ENCODE data around the gene TAF6.

Gene TAF6

DNA sequence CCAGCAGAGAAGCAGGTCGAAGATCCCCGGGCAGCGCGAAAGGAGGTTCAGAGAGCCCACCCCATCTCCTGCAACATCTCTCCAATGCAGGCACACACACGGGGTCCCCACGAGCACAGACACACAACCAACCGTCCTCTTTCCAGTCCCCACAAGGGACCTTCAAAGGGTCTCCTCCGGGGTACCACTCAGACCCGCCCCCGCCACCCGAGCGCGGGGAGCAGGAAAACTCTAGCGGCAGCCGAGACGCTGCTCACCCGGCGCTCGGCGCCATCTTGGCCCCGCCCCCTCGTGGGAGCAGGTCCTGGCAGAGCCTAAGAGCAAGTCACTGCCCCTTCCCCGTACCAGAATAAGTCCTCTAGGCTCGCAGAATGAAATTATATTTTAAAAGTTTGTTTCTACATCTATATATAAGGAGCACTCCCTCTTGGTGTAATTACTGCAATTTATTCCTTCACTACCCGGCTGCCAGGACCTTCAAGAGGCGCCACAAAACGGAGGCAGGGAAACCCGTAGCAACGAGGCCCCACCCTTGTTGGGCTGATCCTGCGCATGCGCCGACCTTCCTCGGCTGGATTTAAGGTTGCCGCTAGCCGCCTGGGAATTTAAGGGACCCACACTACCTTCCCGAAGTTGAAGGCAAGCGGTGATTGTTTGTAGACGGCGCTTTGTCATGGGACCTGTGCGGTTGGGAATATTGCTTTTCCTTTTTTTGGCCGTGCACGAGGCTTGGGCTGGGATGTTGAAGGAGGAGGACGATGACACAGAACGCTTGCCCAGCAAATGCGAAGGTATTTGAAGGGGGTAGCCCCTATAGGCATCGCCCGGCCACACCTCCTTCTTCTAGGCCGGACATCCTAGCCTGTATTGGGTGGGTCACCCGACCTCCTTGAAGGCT is at the start of gene TAF6, which contains the start of gene CNPY4:
TSS of gene TAF6 (minus strand) at position 287 of the 898 bp plus-strand sequence. CDS start 5,149 bp downstream, outside the sequence.
TSS of gene CNPY4 (plus strand) at position 563 of the 898 bp plus-strand sequence. CDS start at position 674, 111 bp downstream.
- DNase-seq, result peak; percentile 93

DNA sequence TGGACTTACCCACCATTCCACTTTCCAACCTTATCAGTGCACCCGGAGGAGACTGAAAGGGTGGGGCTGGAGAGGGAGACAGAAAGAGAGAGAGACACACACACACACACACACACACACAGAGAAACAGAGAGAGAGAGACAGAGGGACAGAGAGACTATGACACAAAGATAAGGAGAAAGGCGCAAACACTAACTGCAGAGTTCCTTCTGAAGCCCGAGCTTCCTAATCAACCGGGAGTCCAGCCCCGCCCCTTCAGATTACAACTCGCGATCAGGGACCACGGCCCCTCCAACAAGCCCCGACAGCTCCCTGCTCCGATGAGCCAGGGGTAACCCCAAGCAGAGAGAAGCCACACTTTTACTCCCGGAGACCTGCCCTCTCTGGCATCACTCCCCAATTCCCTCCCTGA is 48.8 kb upstream of the TAF6 start:
- DNase-seq, result peak; percentile 26

DNA sequence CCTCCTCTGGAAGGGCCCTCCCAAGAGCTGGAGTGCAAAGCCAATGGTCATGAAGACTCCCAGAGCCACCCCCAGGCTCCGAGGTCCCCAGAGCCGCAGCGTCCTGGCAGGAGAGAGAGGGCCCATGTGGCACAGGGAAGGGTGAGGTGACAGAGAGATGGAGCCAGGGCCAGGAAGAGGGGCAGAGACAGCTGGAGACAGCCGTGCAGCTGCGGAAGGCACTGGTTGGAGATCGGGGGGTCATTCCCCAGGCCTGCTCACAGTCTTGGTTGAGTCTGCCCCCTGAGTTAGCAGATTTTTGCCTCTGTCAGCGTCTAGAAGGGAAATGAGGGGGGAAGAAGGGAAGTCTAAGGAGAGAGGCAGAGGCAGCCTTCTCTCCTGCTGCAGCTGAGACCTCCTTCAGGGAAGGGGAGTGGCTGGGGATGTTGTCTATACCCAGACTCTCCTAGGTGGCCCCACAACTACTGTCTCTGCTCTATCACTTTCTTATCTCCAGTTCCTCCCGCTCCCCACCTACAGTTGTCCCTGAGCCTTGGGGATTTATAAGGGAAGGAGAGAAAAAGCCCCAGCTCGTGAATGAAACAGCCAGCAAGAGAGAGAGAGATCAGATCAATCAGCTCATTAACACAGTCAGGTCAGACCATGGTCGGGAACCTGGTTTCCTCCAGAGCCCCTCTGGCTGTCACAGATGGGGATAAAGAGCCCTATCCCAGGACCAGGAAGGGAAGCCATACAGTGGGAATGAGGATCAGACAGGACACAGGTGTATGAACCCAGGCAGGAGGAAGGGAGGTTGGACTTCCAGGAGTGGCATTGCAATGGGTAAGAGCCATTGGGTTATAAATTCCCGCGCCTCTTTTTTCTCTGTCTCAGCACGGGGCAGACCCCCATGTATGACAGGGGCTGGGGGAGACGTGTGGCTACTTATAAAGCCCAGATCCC is 48.1 kb upstream of the TAF6 start:
- DNase-seq, result no peak

DNA sequence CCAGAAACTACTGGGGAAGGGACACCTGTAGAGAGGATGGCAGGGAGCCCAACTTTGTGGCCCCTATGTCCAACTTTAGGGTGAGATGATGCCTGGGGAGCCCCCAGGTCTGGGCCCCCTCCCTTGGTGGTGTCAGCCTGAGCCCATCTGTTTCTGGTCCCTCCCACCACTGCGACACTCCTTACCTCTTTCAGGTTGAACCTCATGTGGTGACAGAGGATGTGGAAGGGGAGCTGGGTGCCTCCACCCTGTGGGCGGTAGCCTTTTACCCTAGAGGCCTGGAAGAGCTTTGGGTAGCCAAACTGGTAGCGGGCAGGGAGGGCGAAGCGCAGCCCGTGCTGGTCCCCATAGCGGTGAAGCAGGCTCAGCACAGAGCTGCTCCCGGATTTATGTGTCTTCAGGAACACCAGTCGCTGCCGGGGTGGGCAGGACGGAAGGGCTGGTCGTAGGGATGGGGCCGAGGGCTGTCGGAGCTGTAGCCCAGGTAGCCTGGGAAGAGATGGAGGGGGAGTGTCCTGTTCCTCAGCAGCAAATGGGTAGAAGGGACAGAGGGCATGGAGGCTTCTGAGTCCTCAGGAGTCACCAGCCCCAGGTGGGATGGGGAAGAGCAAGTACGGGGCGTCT is 47.3 kb upstream of the TAF6 start:
- no peak for DNase-seq

DNA sequence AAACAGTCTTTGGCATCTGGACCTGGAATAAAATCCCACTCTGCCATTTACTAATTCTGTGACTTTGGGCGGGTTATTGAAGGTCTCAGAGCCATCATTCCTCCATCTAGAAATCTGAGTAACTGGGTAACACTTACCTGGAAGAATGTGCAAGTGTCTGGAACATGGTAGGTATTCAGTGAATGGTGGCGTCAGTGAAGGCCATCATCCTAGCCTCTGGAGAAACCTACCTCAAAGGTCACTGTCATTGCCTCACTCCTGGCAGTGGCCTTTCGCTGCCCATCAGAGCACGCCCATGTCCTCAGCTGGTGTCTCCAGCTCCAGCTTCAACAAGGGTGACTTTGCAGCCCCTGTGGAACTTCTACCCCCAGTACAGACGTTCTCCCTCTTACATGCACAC is 44.7 kb upstream of the TAF6 start:
- no peak for DNase-seq

DNA sequence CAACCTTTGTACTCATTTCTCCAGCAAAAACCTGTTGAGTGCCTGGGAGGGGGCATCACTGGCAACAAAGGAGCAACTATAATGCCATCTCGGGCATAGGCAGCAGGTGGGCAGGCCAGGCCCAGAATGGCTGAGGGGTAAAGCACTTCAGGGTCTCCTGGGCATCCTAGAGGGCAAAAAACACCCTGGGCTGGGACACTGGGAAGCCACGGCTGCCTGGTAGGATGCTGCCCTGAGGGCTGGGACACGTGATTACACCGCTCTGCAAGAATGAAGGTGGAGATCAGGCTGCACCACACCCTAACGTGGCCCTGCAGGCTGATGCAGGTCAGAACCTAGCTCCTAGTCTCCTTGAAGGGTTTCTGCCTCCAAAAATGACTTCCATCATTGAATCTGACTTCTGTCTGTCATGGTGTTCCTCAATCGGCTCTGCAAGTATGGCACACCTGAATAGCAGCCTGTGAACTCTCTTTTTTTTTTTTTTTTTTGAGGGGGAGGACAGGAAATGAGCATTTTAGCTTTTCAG is 43.9 kb upstream of the TAF6 start:
- no peak for DNase-seq

DNA sequence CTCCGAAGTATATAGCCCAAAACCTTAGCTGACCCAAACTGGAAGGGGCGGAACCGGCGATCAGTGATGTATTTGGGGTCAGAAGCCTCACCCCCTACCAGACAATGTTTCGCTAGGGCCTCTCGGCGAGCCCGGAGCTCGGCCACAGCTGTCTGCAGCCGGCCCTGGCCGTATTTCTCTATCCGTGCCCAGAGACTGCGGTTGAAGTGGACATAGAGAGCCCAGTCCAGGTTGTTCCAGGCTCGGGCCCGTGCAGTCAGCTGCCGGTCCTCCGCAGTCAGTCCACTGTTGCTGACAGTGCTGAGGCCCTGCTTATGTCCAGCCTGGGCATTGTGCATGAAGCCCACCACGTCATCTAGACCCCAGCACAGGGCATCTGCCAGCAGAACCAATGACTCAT is 40.9 kb upstream of the TAF6 start:
- no peak for DNase-seq

DNA sequence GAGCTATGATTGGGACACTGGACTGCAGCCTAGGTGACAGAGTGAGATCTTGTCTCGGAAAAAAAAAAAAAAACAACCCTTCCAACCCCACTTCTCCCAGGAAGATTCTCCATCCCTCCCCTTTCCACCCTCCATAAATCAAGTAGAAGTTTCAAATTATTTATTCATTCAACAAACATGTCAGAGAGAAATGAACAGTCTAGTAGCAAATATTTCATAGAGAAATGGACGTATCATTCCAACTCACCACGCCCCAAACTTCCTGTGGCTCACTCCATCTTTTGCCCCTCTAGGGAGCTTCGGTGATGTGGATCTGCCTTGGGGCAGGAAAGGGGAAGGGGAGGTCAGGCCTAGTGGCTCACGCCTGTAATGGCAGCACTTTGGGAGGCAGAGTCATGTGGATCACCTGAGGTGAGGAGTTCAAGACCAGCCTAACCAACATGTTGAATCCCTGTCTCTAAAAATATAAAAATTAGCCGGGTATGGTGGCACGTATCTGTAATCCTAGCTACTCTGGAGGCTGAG is 40.0 kb upstream of the TAF6 start:
- DNase-seq, result no peak

DNA sequence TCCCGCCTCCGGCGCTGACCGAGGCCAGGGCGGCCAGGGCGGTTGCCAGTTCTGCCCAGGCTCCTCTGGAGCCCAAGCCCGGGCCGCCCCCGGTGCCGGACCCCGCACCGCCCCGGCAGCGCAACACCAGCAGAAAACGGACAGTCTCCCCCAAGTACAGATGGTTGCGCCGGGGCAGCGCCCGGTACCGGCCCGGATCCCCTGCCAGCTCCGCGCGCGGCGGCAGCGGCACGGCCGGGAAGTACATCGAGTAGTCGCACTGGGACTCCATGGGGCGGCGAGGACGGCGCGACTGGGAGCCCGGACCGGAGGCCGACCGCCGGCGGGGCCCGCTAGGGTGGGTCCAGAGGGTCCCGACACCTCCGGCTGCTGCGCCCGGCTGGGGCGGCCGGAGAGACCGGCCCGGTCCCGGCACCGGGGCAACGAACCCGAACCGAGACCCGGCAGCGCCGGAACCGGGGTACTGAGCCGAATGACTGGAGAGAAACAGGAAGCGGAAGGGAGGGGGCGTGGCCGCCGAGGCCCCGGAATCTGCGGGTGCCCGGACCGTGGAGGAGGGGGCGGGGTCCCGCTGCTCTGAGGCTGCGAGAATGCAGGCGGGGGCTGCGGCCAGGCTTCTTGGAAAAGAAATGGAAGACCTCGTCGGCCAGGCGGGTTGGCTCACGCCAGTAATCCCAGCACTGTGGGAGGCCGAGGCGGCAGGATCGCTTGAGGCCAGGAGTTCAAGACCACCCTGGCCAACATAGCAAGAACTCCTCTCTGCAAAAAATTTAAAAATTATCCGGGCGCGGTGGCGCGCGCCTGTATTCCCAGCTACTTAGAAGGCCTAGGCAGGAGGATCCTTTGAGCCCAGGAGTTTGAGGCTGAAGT is 39.3 kb upstream of the TAF6 start, which contains the start of gene TRAPPC14:
TSS of gene TRAPPC14 (minus strand) at position 495 of the 870 bp plus-strand sequence. CDS start at position 271, 224 bp downstream.
- peak; percentile 86 for DNase-seq

DNA sequence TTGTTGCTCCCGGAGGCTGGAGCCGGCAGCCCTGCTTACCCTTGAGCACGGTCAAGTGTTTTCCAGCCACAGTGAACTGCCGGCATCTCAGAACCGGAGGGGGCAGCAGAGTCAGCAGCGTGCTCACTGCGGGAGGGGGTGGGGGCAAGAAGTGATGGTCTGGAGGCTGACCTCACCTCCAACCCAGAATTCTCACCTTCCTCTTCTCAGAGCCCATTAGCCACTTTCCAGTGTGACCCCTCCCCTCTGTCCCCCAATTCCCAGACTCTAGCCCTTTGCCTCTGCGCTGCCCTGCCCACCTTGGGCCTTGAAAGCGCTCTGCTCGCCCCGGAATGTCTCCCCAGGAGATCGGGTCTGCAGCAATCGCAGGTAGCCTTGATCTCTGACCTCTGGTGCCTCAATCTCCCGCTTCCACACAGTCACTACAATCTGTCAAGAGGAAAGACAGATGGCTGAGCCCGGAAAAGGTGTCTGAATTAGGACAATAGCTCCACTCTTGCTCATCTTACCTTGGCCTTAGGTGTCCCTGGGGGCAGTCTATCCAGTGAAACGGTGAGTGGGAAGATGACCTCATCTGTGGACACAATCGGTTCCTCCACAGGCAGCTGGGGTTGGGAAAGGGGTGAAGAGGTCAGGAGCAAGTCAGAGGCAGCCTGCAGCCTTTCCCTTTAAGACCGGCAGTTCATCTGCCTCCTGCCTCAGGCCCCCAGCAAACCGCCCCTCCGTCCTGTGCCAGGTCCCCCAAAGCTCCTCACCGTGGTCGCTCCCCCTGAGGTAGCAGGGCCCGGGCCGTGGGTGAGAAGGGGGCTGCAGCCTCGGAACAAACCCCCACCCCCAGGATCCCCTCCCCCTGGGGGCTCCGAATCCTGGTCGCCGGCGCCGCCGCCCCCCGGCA is 38.4 kb upstream of the TAF6 start:
- no peak for DNase-seq

DNA sequence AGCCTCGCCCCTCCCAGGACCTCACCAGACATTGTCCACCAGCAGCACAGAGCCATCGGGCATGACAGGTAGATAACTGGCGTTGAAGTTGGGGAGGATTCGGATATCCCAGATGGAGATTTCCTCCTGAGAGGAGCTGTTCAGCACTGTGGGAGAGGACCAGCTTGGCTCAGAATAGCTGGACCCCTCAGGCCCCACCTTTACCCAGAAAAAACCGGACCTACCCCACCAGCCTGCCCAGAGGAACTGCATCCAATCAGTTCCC is 37.8 kb upstream of the TAF6 start:
- DNase-seq, result no peak

DNA sequence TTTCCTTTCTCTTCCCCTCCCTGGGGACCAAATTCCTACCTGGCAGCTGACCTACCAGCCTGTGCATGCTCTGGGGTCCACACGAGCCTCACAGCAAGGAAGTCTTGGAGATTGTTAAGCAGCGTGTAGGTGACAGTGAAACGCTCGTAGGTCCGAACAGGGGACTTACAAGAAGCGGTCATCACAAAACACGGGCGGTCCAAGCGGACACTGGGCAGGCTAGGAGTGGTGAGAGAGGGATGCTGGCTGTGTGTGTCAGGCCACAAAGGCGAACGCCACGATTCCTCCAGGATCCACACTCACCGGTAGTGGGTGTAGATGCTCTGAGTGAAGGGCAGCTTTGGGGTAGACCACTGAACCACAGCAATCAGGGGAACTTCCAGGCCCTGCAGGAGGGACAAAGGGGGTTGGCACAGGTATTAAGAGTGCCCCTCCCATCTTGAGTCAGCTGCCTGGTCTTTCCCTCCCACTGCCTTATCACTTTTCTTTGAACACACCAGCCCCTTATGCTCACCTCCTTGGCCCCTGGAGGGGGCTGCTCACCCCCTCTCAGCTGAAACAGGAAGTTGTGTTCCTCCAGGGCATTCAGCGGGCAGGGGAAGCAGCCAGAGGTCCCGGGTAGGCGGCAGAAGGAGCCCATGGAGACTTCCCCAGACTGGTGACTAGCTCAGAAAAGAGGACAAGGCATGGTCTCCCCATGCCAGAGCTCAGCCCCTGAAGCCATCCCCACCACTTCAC is 37.3 kb upstream of the TAF6 start:
- DNase-seq, result no peak

DNA sequence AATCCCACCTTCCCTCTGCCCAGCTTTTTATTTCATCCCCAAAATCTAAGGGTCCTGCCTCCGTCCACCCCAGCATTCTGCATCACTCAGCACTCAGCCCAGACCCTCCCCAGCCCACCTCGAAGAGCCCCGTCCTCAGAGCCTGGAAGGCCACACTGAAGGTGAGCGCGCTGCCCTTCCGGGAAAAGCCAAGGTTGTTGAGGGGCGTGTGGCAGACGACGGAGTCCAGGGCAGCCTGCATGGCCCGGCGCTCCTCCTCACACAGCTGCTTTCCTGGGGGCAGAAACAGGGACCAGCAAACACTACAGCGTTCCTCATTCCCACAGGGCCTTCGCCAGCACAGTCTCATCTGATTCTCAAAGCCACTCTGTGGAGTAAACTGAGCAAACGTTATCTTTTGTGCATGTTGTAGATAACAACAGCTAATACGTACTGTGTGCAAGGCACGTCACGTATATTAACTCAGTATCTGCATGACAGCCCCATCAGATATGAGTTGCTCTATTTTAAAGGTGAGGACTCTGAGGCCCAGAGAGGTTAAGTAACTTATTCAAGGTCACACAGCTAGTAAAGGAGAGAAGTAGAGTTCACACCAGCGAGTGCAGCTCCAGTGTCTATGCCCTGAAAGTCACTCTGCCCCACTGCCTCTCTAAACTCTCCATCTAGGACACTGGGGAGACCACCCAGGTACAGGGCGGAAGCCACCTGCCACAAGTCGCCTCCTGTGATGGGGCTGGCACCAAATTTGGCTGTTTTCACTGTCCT is 36.6 kb upstream of the TAF6 start:
- DNase-seq, result no peak

DNA sequence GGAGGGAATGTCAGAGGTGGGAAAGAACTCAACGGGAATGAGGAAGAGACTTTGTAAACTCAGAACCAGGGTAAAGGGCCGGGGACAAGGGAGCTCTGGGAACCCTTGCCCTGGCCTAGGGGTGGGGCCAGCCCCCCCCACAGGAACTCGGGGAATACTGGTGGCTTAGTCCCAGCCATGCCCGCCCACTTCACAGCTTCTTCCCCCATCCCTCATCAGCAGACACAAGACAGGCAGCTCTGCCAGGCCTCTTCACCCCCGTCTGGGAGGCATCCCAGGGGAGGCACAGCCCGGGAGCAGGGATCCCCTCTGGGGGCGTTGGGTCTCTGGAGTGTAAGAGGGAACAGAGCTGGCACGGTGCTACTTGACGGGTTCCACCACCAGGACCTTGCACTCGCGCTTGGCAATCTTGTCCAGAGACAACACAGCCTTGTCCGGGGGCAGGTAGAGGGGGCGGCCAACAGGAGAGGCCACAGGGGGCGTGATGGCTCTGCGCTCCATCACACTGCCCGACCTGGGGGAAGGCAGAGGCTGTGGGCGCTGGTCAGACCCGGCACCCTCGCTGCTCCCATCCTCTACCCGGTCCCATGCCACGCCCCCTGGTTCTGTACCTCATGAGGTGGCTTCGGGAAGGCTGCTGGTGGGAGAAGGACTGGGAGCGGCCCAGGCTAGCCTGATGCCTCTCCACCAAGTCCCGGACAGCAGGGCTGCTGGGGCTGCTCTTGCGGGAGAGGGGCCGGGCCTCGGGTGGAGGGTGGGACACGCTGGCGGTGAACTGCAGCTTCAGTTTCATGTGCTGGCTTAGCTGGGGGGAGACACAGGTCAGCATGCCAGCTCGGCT is 35.7 kb upstream of the TAF6 start:
- no peak for DNase-seq

DNA sequence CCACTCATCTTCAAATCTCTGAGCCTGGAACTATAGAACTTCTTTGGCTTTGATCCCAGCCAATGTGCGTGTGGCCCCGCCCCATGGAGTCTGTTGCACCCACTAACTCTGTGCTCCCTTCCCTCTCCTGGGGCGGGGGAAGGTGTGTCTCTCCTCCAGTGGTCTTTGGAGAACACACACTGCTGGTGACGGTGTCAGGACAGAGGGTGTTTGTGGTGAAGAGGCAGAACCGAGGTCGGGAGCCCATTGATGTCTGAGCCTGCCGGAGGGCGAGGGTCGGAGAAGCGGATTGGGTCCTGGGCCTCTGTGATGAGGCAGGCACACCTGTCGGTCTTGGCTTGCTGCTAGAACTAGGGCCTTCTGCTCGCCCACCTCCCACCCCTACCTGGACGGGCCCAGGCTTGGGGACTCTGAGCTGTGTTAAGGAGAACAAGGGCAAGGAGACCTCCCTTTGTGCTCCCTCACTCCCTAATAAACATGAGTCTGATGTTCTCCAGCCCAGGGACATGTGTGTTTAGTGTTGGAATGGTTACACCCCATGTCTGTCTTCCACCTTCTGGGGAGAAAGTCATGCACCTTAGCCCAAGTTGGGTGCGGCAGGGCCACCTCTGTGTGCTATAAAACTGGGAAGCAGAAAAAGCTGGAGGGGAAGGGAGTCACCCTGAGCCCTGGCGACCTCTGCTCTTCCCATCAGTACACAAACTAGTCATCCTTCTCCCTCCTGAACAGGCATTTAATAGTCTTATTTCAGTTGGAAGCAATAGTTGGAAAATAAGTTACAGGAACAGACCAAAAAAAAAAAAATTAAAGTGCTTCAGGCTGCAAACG is 34.8 kb upstream of the TAF6 start:
- DNase-seq, result no peak

DNA sequence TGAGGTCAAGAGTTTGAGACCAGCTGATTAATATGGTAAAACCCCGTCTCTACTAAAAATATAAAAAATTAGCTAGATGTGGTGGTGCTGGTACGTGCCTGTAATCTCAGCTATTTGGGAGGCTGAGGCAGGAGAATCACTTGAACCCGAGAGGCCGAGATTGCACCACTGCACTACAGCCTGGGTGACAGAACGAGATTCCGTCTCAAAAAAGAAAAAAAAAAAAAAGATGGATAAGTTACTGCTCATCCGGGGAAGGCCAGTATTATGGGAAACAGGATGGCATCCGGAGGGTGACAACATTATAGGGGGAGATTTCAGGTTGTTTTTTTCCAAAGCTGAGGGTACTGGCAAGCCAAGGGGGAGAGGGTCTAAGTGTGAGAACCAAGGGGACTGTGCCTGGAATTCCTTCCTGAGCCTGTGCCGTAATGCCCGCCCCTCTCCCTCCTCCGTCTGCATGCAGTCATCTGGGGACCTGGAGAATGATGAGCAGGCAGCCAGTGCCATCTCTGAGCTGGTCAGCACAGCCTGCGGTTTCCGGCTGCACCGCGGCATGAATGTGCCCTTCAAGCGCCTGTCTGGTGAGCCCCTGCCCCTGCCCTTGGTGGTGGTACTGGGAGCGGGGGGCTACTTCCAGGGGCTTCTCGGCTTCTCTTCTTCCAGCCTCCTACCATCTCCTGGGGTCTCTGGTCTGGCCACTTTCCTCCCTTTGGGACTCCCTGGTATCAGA is 33.9 kb upstream of the TAF6 start:
- no peak for DNase-seq
